ENCODE results near the gene SYDE1. TPM values are rescaled to one million over a fixed set of nuclear protein-coding genes. Genes with fewer than 3 reads are reported as not detected.

SYDE1 gene
- total and polyA plus RNA-seq, 10 of the 15 experiments (the other 5 are each of a cell fraction or from before 2014, with no cell fraction given): not detected

DNA sequence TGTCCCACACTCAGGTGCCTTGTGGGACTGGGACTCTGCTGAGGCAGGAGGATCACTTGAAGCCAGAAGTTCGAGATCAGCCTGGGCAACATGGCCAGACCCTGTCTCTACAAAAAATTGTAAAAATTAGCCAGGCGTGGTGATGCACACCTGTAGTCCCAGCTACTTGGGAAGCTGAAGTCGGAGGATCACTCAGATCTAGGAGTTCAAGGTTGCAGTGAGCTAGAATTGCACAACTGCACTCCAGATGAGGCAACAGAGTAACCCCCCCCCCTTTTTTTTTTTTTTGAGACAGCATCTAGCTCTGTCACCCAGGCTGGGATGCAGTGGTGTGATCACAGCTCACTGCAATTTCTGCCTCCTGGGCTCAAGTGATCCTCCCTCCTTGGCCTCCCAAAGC lies 11.0 kb upstream of the SYDE1 start:
- ChIA-PET SMC1A (ENCODE audit: uncharacterized antibody, unreplicated experiment) (no interaction called here), RAD21 (ENCODE audit: unreplicated experiment) (interaction anchor here (0.6 kb wide), 1 partner anchor 59 kb away, joined by 5 read pairs; no protein-coding TSS in a partner anchor), CTCF (no interaction called here), POLR2A (no interaction called here)
- in situ Hi-C loops (cut with MboI) (no loop called here), intact Hi-C loops (cut with micrococcal nuclease; ENCODE audit: unreplicated experiment) (no loop called here)
- Histone ChIP-seq H4K20me1 (ENCODE audit: control insufficient read depth, insufficient read depth) (no peaks in the 10 kb centered on the region), H3K79me2 (ENCODE audit: control insufficient read depth, insufficient read depth, low read length) (no peaks in the 10 kb centered on the region), H3K4me1 (ENCODE audit: control insufficient read depth, insufficient read depth, low read length) (no peaks in the 10 kb centered on the region), H2AFZ (ENCODE audit: control insufficient read depth, low read depth, low read length) (no peak overlapping the region), H3K4me3 (no peak overlapping the region), H3K9me3 (replicated peaks; ENCODE audit: control insufficient read depth, insufficient read depth, low read length) (no peaks in the 10 kb centered on the region), H3K4me2 (ENCODE audit: control insufficient read depth, insufficient read depth) (no peak overlapping the region), H3K9ac (ENCODE audit: control insufficient read depth, insufficient read depth, low read length) (no peak overlapping the region), H3K27me3 (replicated peaks in 1 of 2; ENCODE audit: control insufficient read depth in 2 of 2, insufficient read depth in 2 of 2, low read length in 1 of 2) (no peaks in the 10 kb centered on the region), H3K36me3 (ENCODE audit: control insufficient read depth in 2 of 2, insufficient read depth in 2 of 2, low read length in 1 of 2) (no peaks in the 10 kb centered on the region), H3K27ac (ENCODE audit: control insufficient read depth, insufficient read depth) (no peak overlapping the region)
- FAIRE-seq: no peak
- no peak for ATAC-seq
- no peak for DNase-seq (ENCODE audit: low read depth, low spot score)
- no TSS peak for BruUV-seq (replicated peaks)
- 0% methylated on average over 3 of the region's 3 CpGs for WGBS (ENCODE audit: insufficient coverage, insufficient replicate concordance, low lambda C conversion rate, missing lambda C conversion rate)
- TF ChIP-seq, protein P1, sequence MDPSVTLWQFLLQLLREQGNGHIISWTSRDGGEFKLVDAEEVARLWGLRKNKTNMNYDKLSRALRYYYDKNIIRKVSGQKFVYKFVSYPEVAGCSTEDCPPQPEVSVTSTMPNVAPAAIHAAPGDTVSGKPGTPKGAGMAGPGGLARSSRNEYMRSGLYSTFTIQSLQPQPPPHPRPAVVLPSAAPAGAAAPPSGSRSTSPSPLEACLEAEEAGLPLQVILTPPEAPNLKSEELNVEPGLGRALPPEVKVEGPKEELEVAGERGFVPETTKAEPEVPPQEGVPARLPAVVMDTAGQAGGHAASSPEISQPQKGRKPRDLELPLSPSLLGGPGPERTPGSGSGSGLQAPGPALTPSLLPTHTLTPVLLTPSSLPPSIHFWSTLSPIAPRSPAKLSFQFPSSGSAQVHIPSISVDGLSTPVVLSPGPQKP (IDR thresholded peaks at IDR 0.05; ENCODE audit: low read depth, low read length): no peak
- TF ChIP-seq CBX5 (IDR thresholded peaks at IDR 0.05; ENCODE audit: low read depth): no peak
- TF ChIP-seq, protein P2, sequence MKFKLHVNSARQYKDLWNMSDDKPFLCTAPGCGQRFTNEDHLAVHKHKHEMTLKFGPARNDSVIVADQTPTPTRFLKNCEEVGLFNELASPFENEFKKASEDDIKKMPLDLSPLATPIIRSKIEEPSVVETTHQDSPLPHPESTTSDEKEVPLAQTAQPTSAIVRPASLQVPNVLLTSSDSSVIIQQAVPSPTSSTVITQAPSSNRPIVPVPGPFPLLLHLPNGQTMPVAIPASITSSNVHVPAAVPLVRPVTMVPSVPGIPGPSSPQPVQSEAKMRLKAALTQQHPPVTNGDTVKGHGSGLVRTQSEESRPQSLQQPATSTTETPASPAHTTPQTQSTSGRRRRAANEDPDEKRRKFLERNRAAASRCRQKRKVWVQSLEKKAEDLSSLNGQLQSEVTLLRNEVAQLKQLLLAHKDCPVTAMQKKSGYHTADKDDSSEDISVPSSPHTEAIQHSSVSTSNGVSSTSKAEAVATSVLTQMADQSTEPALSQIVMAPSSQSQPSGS (IDR thresholded peaks at IDR 0.05; ENCODE audit: low read length): no peak
- TF ChIP-seq ZSCAN29 (IDR thresholded peaks at IDR 0.05): no peak
- no peak for TF ChIP-seq RBBP5 (conservative IDR thresholded peaks at IDR 0.05)
- TF ChIP-seq NFYB (IDR thresholded peaks at IDR 0.05; ENCODE audit: insufficient read depth, low read depth, low read length): no peak
- no peak for TF ChIP-seq EP300 (IDR thresholded peaks at IDR 0.05; ENCODE audit: borderline replicate concordance in 1 of 2, control insufficient read depth in 1 of 2, low read depth in 2 of 2, low read length in 2 of 2)
- TF ChIP-seq RUNX3 (IDR thresholded peaks at IDR 0.05; ENCODE audit: low read length): no peak
- TF ChIP-seq, protein P3, sequence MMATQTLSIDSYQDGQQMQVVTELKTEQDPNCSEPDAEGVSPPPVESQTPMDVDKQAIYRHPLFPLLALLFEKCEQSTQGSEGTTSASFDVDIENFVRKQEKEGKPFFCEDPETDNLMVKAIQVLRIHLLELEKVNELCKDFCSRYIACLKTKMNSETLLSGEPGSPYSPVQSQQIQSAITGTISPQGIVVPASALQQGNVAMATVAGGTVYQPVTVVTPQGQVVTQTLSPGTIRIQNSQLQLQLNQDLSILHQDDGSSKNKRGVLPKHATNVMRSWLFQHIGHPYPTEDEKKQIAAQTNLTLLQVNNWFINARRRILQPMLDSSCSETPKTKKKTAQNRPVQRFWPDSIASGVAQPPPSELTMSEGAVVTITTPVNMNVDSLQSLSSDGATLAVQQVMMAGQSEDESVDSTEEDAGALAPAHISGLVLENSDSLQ (IDR thresholded peaks at IDR 0.05): no peak
- TF ChIP-seq BHLHE40 (IDR thresholded peaks at IDR 0.05; ENCODE audit: borderline replicate concordance in 1 of 2, low read depth in 2 of 2, low read length in 1 of 2): no peak
- TF ChIP-seq MXI1 (IDR thresholded peaks at IDR 0.05; ENCODE audit: low read depth, low read length): no peak
- TF ChIP-seq, protein P4, sequence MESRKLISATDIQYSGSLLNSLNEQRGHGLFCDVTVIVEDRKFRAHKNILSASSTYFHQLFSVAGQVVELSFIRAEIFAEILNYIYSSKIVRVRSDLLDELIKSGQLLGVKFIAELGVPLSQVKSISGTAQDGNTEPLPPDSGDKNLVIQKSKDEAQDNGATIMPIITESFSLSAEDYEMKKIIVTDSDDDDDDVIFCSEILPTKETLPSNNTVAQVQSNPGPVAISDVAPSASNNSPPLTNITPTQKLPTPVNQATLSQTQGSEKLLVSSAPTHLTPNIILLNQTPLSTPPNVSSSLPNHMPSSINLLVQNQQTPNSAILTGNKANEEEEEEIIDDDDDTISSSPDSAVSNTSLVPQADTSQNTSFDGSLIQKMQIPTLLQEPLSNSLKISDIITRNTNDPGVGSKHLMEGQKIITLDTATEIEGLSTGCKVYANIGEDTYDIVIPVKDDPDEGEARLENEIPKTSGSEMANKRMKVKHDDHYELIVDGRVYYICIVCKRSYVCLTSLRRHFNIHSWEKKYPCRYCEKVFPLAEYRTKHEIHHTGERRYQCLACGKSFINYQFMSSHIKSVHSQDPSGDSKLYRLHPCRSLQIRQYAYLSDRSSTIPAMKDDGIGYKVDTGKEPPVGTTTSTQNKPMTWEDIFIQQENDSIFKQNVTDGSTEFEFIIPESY (IDR thresholded peaks at IDR 0.05): no peak
- TF ChIP-seq TAF1 (IDR thresholded peaks at IDR 0.05; ENCODE audit: borderline replicate concordance, low read depth, low read length): no peak
- TF ChIP-seq, protein P5, sequence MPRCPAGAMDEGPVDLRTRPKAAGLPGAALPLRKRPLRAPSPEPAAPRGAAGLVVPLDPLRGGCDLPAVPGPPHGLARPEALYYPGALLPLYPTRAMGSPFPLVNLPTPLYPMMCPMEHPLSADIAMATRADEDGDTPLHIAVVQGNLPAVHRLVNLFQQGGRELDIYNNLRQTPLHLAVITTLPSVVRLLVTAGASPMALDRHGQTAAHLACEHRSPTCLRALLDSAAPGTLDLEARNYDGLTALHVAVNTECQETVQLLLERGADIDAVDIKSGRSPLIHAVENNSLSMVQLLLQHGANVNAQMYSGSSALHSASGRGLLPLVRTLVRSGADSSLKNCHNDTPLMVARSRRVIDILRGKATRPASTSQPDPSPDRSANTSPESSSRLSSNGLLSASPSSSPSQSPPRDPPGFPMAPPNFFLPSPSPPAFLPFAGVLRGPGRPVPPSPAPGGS (IDR thresholded peaks at IDR 0.05; ENCODE audit: borderline replicate concordance, insufficient read depth, low read depth, low read length, poor library complexity, severe bottlenecking): no peak
- no peak for TF ChIP-seq SMAD1 (IDR thresholded peaks at IDR 0.05; ENCODE audit: low read depth, partially characterized antibody)
- no peak for TF ChIP-seq SREBF2 (IDR thresholded peaks at IDR 0.05; ENCODE audit: low read length)
- TF ChIP-seq EED (IDR thresholded peaks at IDR 0.05; ENCODE audit: low read depth): no peak
